GM19328 (cell line): ENCODE measurements around the gene GPC6.
"Not testable (repeated sequence)": the region's sequence is repeated elsewhere in the genome, so short reads cannot be mapped to it uniquely, and the experiment has no call there.

Experiments used
- ATAC-seq: cut with Tn5 transposase; IDR thresholded peaks from one replicate; pipeline ENCODE4 v1.9.1; 2021; ENCODE audit warnings: mild to moderate bottlenecking, moderate library complexity; ENCODE audit not compliant: unreplicated experiment

Gene GPC6

GRCh38 chr13:94329754-94330551 is 1103.3 kb downstream of the GPC6 start:
- no peak for ATAC-seq

DNA sequence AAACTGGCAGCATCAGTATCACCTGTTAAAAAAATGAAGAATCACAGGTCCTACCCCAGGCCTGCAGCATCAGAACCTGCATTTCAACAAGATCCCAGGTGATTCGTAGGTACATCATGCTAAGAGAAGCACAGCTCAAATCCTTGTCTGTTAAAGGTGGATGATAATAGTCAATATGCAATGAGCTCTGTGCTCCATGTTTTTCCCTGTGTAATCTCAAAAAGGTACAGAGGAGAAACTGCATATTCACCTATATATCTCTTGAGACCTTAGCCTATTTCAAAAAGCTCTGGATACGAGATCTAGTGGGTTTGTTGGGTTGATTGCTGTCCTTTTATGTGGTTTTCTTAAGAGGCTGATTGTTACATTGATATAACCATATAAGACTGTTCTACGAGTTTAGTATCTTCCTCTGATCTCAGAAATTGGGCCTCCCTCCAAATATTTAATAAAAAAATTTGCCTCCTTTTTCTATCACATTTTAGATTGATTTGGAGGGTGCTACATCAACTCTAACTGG is 1104.0 kb downstream of the GPC6 start:
- no peak for ATAC-seq

DNA sequence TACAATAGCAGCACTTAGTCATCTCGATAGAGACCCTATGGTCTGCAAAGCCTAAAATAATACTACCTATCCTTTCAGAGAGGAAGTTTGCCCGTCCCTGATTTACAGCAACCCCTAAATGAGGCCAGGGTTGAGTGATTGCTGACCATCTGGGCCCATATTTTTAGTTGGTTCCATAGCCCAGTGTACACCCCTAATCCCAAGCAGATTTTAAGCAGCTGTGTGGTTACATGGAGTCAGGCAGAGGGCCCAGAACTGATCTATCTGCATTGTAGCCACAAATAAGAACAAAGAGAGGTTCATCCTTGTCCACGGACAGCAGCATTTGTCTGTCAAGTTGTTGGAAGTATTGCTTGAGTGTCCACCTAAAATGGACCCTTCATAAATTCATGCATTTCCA is 1104.7 kb downstream of the GPC6 start:
- no peak for ATAC-seq

DNA sequence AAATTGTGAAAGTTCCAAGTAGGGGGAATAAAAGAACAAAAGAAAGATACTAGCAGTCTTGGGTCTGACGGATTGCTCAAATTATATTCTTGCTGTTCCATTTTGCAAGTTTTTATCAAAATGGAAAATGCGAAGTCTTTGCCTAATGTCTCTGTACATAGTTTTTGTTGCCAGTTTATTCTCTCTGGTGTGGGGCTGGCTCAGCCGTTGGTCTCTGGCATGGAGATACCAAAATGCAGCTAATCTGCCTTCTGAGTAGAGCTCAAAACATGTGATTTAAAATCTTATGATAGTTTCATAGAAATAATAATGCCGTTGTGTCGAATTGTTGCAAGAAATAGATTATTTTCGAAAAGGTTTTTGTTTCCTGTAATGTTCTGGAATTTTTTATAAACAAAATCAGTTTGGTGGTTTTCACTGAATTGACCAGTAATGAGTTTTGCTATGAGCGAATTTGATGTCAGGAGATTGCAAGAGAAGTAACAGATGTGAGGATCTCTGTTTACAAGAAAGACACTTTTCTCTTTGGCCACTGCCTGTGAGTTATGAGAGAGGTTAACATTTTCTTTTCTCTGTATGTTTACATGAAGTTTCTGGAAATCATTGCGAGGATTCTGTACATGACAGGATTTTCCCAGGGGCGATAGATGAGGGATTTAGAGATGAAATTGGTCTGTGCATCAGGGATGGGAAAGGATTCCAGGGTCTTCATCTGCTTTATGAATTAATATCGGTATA is 1105.9 kb downstream of the GPC6 start:
- ATAC-seq: no peak

DNA sequence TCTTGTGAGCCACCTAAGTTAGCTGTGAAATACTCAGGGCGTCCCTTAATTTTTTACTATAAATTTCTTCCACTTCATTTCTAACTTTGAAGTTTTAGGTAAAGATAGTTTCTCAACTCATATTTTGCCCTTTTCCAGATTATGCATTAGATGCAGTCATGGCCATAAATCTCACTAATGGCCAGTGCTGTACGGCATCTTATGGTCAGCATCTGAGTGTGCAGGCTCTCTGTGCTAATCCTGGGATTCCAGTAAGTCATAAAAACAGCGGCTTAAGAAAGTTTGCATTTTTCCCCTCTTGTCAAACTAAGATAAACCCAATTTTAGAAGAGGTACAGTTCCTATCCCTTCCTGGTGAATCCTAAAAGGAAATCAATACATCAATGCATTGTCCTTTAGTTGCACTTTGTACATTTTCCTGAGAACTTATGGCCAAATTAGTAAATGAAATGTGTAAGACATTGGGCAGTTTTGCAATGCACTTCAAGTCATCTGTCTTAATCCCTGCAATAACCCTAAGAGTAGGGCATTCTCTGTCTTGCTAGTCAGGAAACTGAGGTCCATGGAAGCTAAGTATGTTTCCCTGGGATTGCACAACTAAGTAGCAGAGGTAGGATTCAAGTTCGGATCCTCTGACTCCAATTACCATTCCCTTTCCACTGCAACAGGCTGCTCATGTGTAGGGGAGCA is 1106.7 kb downstream of the GPC6 start:
- ATAC-seq: no peak

GRCh38 chr13:94335761-94336526 is 1109.3 kb downstream of the GPC6 start:
- ATAC-seq: no peak

DNA sequence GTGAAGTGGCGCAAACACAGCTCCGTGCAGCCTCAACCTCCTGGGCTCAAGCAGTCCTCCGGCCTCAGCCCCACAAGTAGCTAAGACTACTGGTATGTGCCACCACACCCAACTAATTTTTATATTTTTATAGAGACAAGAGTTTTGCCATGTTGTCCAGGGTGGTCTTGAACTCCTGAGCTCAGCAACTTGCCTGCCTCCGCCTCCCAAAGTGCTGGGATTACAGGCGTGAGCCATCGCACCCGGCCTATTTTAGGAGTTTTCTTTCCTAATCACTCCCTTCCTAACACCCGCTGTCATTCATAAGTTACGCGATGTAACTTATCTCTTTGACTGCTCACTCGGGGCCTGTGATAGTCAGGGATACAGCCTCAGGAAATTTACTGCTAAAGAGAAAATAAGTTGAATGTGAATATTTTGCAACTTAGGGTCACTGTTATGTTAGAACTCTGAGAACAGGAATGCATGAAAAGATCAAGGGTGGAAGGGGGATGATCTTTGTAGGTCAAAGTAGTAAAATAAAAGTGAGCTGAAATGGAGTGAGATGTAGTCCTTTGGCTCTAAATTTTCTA is 1112.6 kb downstream of the GPC6 start:
- ATAC-seq: no peak

DNA sequence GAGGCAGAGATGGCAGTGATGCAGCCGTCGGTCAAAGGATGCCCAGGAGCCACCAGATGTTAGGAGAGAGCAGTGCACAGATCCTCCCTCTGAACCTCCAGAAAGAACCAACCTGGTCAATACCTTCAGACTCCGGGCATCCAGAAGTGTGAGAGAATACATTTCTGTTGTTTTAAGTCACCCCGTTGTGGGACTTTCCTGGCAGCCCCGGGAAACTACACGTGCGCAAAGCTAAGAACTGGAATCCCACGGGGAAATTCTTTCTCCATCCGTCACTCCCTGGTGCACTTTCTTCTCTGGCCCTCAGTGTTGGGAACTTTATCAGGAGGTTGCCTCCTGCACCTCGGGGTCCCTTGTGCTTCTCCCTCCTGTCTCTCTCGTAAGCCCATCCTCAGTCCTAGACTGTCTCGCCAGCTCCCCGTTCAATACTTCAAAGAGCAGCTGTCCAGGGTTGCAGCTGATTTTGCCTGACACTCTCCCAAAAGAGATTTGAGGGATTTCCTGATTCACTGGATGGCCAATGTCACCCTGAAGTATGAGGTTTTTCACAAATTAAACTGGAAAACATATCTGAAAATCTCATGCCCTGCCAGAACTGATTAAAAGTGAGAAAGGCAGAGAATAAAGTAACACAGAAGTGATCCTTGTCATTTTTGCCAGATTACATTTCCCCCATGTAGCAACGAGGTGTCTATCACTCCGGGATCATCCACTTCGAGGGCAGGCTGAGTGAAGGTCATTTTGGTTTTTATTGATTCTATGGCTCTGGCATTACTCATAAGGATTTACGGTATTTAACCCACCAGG is 1116.0 kb downstream of the GPC6 start:
- ATAC-seq: no peak

GRCh38 chr13:94343243-94343585 is 1116.6 kb downstream of the GPC6 start:
- ATAC-seq: no peak

DNA sequence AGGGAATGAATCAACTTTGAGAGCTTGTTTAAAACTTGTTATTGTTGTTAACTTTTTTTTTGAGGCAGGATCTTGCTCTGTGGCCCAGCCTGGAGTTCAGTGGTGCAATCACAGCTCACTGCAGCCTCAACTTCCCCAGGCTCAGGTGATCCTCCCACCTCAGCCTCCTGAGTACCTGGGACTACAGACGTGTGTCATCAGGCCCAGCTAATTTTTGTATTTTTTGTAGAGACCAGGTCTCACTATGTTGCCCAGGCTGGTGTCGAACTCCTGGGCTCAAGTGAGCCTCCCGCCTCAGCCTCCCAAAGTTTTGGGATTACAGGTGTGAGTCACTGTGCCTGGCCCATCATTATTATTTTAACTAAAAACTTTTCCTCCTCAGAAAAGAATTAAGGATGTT is 1117.1 kb downstream of the GPC6 start:
- not testable (repeated sequence) for ATAC-seq

- ATAC-seq: no peak
Observed at GRCh38 chr13:94344126-94344818, 1117.7 kb downstream of the GPC6 start.

- ATAC-seq: no peak
Observed at GRCh38 chr13:94345374-94346195, 1119.0 kb downstream of the GPC6 start.

- ATAC-seq: no peak
Observed at GRCh38 chr13:94346261-94347019, 1119.8 kb downstream of the GPC6 start.

GRCh38 chr13:94351292-94351990 is 1124.8 kb downstream of the GPC6 start:
- no peak for ATAC-seq

DNA sequence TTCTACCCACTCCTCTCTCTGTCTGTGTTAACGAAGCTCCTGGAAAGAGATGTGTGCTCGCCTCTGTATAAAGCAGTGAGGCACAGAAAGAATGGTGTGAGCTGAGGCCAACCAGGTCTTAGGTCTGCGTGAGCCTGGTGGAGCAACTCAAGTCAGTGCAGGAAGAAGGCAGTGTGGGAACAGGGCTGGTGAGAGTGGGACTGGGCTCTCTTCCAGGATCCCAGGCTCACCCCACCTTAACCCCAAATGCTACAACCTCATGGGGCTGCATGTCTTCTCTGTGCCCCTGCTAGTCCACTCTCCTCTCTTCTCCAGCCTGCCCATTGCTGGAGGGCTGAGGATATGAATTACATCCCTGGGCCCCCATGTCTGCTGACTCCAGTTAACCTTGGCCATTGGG is 1125.5 kb downstream of the GPC6 start:
- no peak for ATAC-seq

DNA sequence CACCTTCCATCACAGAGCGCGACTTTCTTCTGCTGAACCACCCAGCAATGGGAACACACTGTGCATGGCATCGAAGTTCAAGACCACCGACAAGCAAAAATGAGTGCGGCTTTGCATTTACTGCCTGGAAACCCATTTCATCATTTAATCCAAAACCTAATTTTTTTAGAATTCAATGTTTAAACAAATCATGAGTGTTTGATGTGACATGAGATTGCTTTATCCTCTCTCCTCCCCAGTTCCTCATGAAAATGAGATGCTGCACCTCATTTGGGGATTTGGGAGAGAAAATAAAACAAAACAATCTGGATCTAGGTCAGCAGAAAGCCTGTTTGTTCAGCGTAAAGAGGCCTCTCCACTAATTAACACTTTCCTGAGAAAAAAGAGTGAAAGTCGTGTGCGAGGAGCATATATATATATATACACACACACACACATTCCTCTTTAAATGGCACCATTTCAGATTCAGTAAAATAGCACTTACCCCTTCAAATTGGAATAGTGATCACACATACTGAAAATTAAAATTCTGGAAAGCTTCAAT is 1126.6 kb downstream of the GPC6 start:
- no peak for ATAC-seq

GRCh38 chr13:94359875-94360274 is 1133.3 kb downstream of the GPC6 start:
- no peak for ATAC-seq
